Testis (tissue), 3 donors: Measurements from ENCODE around the gene PPP2R2D. TPM values are rescaled to one million over a fixed set of nuclear protein-coding genes. Genes with fewer than 3 reads are reported as not detected.

Experiments used
- DNase-seq: peaks from one replicate; pipeline ENCODE4 v3.0.0-alpha.2; 2019
- H3K27ac ChIP-seq, 2 donors: fragments of 200-600 bp; sonication (generic); one replicate each; pipeline ENCODE4 v1.5.1; 2019
- H3K27me3 ChIP-seq: fragments of 200-600 bp; sonication (generic); one replicate; pipeline ENCODE4 v1.5.1; 2019
- H3K36me3 ChIP-seq: fragments of 200-600 bp; sonication (generic); one replicate; pipeline ENCODE4 v1.5.1; 2017; ENCODE audit warnings: low read depth; ENCODE audit errors: missing control alignments
- H3K4me1 ChIP-seq: fragments of 200-600 bp; sonication (generic); one replicate; pipeline ENCODE4 v1.5.1; 2019
- H3K4me3 ChIP-seq, 2 donors: fragments of 200-600 bp; sonication (generic); one replicate each; pipeline ENCODE4 v1.5.1; 2017 to 2019
- H3K9me3 ChIP-seq: fragments of 200-600 bp; sonication (generic); one replicate; pipeline ENCODE4 v1.5.1; 2017
- POLR2A ChIP-seq: fragments of 450-650 bp; IDR thresholded peaks from one replicate; pipeline ENCODE4 v1.6.1; 2017; ENCODE audit warnings: antibody characterized with exemption, mild to moderate bottlenecking, moderate library complexity
- WGBS, 2 donors: methylation state at CpG; one replicate each; pipeline ENCODE4 v1.1.5; 2018; 5-methylcytosine and 5-hydroxymethylcytosine counted together
- intact Hi-C: fragments of 100-400 bp; cut with DNase I; formaldehyde crosslinking; loops from one replicate; pipeline ENCODE4 v1.15.1; 2023; ENCODE audit warnings: low total_unique reads
- polyA plus RNA-seq: library from polyadenylated mRNA; stranded (reverse); fragments of 350-450 nt; fragmentation: Illumina TruSeq; extraction: RNeasy Lipid Tissue Mini Kit (QIAGEN cat#74804); gene quantifications from one replicate; pipeline ENCODE4 v1.2.3, GENCODE V29; 2014; ENCODE audit warnings: low read depth, low replicate concordance; ENCODE audit not compliant: insufficient read depth
- total RNA-seq, 2 donors: library from RNA; depleted of rRNA; stranded (reverse); fragments of >200 nt; gene quantifications; one replicate each; pipeline ENCODE4 v1.2.3, GENCODE V29; 2016
- TF ChIP-seq, protein P1 (sequence below), 3 experiments: fragments of 450-650 bp in 2 of 3; fragments of 200-600 bp in 1 of 3; sonication (generic) in 1 of 3; IDR thresholded peaks; one replicate each; pipeline ENCODE4 v1.5.1; 2016 to 2019; ENCODE audit warnings: antibody characterized with exemption in 3 of 3, mild to moderate bottlenecking in 2 of 3, moderate library complexity in 1 of 3

Gene PPP2R2D
- total and polyA plus RNA-seq, 3 donors from 2014 or later = 34.9 to 49.2 (median 48.5) TPM

DNA sequence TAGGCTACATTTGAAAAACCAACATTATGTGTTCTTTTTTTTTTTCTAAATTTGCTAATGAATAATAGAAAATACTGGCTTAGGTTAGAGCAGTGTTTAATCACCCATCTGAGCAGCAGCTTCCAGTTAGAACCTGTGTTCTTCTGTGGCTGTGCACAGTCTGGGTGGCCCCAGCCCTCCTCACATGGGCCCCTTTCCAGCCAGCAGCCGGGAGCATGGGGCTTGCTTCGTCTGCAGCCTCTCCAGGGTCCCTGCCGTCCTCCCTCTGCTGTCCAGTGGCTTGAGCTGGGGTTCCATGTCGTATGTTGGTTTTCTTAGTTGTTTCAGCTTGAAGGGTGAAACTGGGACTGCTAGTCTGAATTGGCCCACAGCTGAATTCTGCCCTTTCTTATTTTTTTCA is 43.6 kb downstream of the PPP2R2D start:
- Histone ChIP-seq H3K4me3 (no peak overlapping the region), H3K27ac (no peak overlapping the region), H3K9me3 (no peaks in the 10 kb centered on the region), H3K4me1 (peaks cover 18% of the 10 kb centered on the region), H3K36me3 (no peaks in the 10 kb centered on the region), H3K27me3 (no peaks in the 10 kb centered on the region)
- intact Hi-C loops = no loop called here
- 54 to 67% methylated on average over 4 of the region's 4 CpGs for WGBS, 2 donors
- peak; percentile 21 for DNase-seq
- TF ChIP-seq, protein P1, sequence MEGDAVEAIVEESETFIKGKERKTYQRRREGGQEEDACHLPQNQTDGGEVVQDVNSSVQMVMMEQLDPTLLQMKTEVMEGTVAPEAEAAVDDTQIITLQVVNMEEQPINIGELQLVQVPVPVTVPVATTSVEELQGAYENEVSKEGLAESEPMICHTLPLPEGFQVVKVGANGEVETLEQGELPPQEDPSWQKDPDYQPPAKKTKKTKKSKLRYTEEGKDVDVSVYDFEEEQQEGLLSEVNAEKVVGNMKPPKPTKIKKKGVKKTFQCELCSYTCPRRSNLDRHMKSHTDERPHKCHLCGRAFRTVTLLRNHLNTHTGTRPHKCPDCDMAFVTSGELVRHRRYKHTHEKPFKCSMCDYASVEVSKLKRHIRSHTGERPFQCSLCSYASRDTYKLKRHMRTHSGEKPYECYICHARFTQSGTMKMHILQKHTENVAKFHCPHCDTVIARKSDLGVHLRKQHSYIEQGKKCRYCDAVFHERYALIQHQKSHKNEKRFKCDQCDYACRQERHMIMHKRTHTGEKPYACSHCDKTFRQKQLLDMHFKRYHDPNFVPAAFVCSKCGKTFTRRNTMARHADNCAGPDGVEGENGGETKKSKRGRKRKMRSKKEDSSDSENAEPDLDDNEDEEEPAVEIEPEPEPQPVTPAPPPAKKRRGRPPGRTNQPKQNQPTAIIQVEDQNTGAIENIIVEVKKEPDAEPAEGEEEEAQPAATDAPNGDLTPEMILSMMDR (IDR thresholded peaks at IDR 0.05) = no peak
- no peak for TF ChIP-seq POLR2A

DNA sequence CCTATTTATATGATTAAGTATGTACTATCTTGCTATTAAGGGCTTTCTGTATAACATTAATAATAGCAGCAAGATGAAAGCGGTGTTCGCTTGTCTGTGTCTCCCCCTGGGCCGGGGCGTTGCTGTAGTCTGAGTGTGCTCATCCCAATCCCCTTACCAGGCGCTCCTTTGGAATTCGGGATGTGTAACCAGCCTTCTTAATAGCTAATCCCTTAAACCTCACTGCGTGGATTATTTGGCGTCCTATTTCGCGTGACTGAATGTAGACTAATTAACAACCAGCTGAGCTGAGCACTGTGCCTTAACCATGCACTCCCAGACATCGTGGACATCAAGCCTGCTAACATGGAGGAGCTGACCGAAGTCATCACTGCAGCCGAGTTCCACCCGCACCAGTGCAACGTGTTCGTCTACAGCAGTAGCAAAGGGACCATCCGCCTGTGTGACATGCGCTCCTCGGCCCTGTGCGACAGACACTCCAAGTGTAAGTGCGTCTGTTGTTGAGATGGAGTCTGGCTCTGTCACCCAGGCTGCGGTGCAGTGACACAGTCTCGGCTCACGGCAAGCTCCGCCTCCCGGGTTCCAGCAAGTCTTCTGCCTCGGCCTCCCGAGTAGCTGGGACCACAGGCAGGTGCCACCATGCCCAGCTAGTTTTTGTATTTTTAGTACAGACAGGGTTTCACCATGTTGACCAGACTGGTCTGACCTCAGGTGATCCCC is 44.3 kb downstream of the PPP2R2D start:
- DNase-seq = no peak
- intact Hi-C loops = no loop called here
- Histone ChIP-seq H3K36me3 (no peaks in the 10 kb centered on the region), H3K27ac (no peak overlapping the region), H3K9me3 (no peaks in the 10 kb centered on the region), H3K4me1 (peaks cover 18% of the 10 kb centered on the region), H3K27me3 (no peaks in the 10 kb centered on the region), H3K4me3 (no peak overlapping the region)
- WGBS, 2 donors = 83 to 84% methylated on average over 23 to 28 of the region's 28 CpGs
- TF ChIP-seq, protein P1 (IDR thresholded peaks at IDR 0.05) = no peak
- no peak for TF ChIP-seq POLR2A

DNA sequence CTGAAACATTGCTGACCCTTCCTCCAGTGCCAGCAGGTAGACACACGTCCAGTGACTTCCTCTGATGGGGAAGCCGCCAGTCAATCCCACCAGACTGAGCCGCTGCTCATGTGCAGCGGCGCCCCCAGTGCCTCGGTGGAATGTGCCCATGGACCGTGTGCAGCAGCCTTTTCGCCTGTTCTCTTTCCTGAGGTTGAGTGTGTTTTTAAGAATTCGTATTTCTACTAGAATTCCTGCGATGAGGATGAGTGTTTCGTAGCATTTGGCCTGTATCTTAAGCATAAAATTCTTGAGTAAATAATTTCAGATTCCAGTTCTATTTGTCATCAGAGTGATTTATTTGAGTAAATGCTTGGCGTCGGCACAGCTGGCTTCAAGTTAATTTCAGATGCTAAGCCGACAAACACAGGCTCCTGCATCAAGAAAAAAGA is 45.5 kb downstream of the PPP2R2D start:
- no peak overlapping the region for H3K4me3 ChIP-seq
- no peaks in the 10 kb centered on the region for H3K9me3 ChIP-seq
- intact Hi-C loops = no loop called here
- TF ChIP-seq POLR2A = no peak
- TF ChIP-seq, protein P1 (IDR thresholded peaks at IDR 0.05) = no peak
- no peaks in the 10 kb centered on the region for H3K27me3 ChIP-seq
- H3K27ac ChIP-seq = no peak overlapping the region
- H3K4me1 ChIP-seq = peaks cover 18% of the 10 kb centered on the region
- no peaks in the 10 kb centered on the region for H3K36me3 ChIP-seq
- no peak for DNase-seq
- WGBS, 2 donors = 90 to 91% methylated on average over 14 of the region's 14 CpGs

DNA sequence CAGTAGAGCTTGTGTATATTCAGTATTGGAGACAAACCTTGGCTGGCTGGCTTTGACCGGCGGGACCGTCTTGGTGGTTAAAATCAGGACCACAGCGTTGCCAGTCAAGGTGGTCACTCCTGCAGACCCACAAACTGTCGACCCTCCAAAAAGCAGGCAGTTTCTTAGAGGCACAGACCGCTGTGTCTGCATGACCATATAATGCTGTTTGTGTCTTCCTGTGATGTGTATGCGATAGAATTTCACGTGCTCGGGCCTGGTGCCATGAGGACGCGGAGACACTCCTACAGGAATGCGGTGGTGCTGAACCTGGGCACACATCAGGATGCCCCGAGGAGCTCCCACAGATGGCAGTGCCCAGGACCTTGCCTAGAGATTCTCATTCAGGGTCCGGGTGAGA is 46.1 kb downstream of the PPP2R2D start:
- Histone ChIP-seq H3K36me3 (no peaks in the 10 kb centered on the region), H3K27me3 (no peaks in the 10 kb centered on the region), H3K27ac (no peak overlapping the region), H3K9me3 (no peaks in the 10 kb centered on the region), H3K4me3 (no peak overlapping the region), H3K4me1 (peaks cover 18% of the 10 kb centered on the region)
- DNase-seq = no peak
- WGBS, 2 donors = 95 to 98% methylated on average over 14 of the region's 14 CpGs
- intact Hi-C loops = no loop called here
- TF ChIP-seq POLR2A = no peak
- TF ChIP-seq, protein P1 (IDR thresholded peaks at IDR 0.05) = no peak
